ENCODE data around the gene ENGASE.
A peak's percentile ranks its signal among the peaks of the same experiment; 100 is the strongest.

ENGASE gene

DNA sequence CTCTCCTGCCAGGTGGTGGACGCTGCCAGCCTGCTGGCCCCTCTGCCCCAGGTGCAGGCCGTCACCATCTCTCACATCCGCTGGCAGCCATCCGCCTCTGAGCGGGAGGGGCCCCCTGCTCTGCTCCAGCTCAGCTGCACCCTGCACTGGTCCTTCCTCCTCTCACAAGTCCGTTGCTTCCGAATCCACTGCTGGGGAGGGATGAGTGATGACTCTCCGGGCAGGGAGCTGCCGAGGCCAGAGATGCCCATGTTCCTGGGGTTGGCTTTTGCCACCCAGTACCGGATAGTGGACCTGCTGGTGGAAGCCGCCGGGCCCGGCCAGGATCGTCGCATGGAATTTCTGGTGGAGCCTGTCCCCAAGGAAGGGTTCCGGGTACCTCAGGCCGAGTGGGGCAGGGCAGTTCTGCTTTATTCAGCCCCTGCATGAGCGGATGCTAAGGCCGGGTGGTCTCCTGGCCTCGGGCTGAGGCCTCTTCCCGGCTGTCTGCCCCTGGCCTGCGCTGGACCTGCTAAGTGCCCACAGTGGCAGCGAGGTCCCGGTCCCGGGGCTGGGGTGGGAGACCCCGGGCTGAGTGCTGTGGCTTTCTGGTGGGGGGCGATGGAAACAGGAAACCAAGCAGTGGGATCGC is 11.4 kb downstream of the ENGASE start:
- in situ Hi-C loops (cut with HindIII; ENCODE audit: low pct_ligation_motif_present, low pct_unique_long_range_greater_than_20kb, low sequenced_read_pairs): no loop called here
- no peak for DNase-seq

DNA sequence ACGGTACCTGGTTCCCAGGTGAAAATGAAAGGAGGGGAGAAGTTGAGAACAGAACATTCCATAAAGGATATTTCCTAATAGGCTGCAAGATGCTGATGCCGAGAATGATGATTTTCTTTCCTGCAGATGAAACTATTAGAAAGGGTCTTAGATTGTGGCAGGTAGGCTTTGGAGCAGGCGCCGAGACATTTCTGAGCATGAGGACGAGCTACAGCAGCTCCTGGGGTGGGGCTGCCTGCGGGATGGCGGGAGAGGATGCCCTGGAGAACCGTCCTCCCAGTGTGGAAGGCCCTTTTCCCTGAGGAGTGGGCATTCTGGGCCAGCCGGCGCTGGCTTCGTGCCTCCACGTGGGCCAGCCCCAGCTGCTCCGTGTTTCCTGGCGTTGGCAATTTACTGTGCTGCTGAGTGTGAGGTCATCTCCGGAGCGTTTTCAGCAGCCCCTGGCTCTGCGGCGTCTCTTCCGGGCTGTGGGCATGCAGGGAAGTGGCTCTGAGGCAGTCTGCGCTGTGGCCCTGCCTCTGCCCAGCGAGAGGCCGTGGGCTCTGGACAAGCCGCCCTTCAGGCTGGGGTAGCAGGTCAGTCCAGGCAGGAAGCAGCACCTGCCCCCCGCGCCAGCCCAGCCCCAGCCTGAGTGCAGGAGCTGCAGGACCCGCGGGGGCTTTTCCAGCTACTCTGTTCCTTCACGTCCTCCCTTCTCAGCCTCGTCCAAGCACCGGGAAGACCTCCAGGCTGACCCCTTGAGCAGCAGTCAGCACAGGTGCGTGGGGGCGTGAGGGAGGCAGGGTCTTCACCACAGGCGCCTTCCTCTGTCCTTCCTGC is 12.2 kb downstream of the ENGASE start:
- in situ Hi-C loops (cut with HindIII; ENCODE audit: low pct_ligation_motif_present, low pct_unique_long_range_greater_than_20kb, low sequenced_read_pairs): no loop called here
- no peak for DNase-seq

DNA sequence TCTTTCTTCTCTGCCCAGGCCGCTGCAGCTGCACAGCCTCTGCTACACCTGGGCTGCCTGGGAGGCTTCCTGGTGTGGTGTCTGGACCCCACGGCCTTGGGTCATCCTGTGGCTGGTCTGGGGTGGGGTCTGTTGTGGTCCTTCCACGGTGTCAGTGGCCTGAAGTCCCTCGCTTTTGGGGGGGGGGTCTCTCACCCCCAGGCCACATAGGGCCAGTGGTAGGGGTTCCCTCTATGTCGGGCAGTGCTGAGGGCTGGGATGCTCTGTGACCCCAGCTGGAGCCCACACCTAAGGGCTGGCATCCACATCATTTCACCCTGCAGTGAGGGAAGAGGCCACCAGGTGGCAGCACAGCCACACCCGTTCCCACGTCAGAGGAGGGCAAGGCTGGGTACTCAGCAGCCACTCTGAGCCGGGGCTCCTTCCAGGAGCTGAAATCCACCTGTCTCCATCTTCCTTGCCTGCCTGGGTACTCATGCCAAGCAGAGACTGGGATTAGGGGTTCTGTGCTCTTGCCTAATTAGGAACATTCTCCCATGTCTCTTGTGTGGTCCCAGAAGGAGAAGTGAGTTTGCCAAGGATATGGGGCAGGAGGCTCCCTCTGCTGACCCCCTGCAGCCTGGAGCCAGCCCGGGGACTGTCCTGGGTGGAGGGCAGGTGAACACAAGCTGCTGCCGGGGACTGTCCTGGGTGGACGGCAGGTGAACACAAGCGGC is 13.0 kb downstream of the ENGASE start:
- peak; percentile 64 for DNase-seq
- in situ Hi-C loops (cut with HindIII; ENCODE audit: low pct_ligation_motif_present, low pct_unique_long_range_greater_than_20kb, low sequenced_read_pairs): no loop called here

DNA sequence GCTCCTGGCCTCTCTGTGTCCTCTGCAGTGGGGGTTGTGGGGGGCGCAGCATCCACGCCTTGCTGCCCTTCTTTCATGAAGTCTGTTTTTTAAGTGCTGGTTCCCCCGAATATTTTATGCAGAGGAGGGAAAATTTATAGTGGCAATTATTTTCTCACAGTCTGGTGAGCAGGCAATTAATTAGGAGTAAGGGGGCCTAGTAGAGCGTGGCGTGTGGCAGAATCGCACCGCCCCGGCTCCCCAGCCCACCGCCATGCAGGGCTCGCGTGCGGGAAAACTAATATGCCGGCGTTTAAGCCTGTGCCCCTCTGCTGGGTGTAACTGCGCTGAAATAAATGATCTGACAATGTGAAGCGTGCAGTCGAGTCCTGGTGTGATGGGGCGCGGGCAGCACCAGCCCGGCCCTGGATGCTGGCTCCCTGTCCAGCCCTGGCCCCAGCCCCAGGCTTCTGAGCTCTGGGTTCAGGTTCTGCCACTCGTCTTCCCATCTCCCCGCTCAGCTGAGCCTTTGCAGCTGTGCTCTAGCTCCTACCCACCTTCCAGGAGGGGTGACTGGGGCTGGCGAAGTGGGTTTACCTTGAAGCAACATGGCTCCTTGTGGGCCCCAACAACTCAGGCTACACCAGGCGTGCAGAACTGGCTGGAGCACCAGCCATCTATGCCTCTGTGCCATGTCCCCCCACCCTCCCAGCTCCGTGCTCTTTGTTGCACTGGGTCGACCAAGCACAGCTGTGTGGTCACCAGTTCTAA is 13.8 kb downstream of the ENGASE start:
- no peak for DNase-seq
- in situ Hi-C loops (cut with HindIII; ENCODE audit: low pct_ligation_motif_present, low pct_unique_long_range_greater_than_20kb, low sequenced_read_pairs): no loop called here

DNA sequence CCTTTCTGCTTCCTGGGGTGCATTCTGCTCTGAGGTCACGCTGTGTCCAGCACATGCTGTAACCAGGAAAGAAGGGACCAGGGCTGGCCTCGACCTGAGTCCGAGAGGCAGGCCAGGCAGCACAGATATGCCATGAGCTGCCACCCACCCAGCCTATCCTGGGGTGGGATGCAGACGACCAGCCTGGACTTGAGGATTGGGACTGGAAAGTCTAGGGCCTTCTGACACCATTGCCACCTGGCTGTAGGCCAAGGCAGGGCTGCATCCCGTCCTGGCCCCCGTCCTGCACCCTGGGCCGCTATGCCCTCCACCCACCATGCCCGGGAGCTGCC is 14.3 kb downstream of the ENGASE start:
- no peak for DNase-seq
- in situ Hi-C loops (cut with HindIII; ENCODE audit: low pct_ligation_motif_present, low pct_unique_long_range_greater_than_20kb, low sequenced_read_pairs): no loop called here

DNA sequence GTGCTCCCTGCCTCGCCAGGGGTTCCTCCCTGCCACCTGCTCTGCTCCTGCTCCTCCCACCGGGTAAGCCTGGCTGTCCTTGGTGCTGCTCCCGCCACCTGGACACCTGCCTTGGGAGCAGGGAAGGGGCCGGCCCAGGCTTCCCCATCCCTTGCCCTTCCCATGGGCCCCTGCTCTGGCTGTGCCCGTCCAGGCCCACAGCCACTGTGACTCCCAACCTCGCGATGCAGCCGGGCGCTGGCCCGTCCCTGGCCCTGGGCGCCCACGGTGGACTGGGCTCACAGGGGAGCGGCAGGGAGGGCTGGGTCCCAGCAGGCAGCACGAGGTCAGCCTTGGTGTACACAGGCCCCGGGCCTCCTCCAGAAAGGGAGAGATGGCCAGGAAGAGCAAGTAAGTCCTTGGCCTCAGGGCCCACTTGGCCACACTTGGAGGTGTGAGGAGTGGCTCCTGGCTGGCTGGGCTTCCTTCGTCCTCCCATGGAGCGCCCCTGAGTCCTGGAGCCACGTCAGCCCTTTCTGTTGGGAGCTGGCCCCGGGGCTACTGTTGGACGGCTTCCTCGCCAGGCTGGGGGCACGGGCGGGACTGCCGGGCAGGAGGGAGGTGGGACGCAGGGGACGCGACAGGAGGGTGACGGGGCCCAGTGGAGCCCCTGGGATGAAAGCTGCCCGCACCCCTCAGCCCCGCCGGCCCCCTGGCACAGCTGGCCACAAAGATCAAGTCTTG is 15.3 kb downstream of the ENGASE start:
- in situ Hi-C loops (cut with HindIII; ENCODE audit: low pct_ligation_motif_present, low pct_unique_long_range_greater_than_20kb, low sequenced_read_pairs): no loop called here

DNA sequence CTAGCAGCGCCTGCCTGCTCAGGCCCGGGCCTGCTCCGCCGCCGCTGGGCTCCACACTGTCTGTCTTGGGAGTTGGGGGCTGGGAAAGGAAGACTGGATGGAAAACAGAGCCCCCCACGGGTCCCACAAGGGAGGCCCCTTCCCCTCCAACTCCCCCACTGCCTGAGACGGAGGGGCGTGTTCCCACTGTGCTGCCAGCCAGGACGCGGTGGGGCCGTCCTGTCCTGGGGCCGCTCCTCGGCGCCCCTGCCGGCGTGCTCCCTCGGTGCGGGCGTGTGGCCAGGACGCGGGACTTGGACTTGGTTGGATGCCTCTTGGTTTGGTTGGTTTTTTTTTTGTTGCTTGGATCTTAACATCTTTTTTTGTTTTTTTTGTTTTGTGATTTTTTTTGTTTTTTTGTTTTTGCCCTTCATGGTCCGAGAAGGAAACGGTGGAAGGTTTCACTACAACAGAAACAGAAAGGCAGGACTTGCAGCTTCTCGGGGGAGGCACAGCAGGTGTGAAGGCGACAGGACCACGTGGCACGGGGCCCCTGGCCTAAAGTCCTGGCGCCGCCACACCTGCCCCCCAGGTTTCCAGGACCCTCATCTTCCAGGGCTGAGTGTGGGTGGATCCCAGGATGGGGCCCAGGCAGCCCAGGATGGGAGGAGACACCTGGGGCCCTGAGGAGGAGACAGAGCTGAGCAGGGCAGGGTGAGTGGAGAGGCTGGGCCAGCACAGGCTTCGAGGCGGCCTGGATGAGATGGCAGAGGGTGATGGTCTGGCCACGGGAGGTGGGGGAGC is 16.0 kb downstream of the ENGASE start:
- in situ Hi-C loops (cut with HindIII; ENCODE audit: low pct_ligation_motif_present, low pct_unique_long_range_greater_than_20kb, low sequenced_read_pairs): no loop called here
- peak; percentile 16 for DNase-seq

More for the DNA sequence above, 15.3 kb downstream of the ENGASE start:
- no peak for DNase-seq

DNA sequence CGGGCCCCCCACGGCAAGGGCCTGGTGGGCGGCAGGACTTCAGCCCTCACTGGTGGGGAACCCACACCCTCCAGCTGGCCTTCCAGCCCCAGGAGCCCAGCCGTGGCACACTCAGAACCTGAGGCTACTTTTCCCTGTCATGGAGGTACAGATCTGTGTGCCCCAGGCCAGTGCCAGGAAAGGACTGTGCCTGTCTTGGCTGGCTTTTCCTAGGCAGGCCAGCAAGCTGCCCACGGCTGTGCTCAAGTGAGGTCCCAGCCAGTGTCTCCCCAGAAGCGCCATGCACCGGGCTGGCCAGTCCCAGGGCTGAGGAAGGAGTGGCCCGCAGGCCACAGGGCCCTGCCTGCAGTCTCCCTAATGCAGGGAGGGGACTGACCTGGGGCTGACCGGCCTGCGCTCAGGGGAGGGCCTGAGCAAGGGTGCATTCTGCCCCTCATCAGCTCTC is 16.6 kb downstream of the ENGASE start:
- DNase-seq: no peak
- in situ Hi-C loops (cut with HindIII; ENCODE audit: low pct_ligation_motif_present, low pct_unique_long_range_greater_than_20kb, low sequenced_read_pairs): no loop called here

DNA sequence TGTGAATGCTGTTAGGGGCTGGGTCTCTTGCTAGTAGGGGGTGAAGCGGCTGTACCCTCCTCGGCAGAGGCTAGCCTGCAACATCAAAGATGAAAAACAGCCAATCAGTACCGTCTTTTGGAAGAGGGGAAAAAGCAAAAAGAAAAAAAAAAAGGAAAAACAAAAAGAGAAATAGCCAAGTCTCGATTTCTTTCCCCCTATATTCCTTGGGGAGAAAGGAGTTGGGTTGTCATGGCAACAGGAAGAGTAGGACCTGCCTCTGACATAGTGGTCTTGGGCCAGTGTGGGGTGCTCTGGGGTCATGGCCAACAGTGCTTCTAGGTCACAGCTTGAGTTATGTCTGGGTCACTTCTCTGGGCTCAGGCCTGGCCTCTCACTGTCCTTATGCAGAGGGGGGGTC is 17.9 kb downstream of the ENGASE start:
- DNase-seq: no peak
- in situ Hi-C loops (cut with HindIII; ENCODE audit: low pct_ligation_motif_present, low pct_unique_long_range_greater_than_20kb, low sequenced_read_pairs): no loop called here

DNA sequence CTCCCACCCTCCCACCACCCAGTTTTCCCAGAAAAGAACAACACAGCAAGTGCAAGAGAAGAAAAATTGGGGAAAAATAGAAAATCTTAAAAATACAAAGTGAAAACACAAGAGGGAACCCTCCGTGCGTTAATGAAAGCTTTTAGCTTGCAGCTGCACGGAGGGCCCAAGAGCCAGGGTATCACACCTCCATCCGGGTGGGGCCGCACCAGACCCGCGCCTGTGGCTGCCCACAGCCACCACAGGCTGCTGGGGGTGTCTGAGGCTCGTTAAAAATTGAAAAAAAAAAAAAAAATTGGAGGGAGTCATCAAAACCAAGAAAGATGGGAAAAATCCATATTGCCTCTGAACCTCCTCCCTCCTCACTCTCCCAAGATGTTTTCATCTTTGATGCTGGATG is 18.6 kb downstream of the ENGASE start:
- in situ Hi-C loops (cut with HindIII; ENCODE audit: low pct_ligation_motif_present, low pct_unique_long_range_greater_than_20kb, low sequenced_read_pairs): no loop called here

DNA sequence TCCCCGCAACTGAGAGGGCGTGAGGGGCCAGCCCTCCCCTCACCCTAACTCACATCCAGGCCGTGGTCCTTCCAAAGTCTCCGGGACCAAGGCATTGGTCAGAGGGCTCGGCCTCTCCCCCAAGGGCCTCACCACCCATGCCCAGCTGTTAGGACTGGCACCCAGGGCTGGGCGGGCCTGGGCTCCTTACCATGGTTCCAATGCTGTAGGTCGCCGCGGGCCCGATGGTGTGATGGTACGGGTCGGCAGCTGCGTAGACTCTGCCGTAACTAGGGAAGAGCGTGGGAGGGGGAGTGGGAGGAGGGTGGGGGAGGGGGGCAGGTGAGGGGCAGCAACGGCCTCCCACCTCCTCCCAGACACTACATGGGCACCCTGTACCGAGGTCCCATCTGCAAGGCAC is 19.6 kb downstream of the ENGASE start:
- no peak for DNase-seq
- in situ Hi-C loops (cut with HindIII; ENCODE audit: low pct_ligation_motif_present, low pct_unique_long_range_greater_than_20kb, low sequenced_read_pairs): no loop called here

More for the DNA sequence above, 18.6 kb downstream of the ENGASE start:
- no peak for DNase-seq

DNA sequence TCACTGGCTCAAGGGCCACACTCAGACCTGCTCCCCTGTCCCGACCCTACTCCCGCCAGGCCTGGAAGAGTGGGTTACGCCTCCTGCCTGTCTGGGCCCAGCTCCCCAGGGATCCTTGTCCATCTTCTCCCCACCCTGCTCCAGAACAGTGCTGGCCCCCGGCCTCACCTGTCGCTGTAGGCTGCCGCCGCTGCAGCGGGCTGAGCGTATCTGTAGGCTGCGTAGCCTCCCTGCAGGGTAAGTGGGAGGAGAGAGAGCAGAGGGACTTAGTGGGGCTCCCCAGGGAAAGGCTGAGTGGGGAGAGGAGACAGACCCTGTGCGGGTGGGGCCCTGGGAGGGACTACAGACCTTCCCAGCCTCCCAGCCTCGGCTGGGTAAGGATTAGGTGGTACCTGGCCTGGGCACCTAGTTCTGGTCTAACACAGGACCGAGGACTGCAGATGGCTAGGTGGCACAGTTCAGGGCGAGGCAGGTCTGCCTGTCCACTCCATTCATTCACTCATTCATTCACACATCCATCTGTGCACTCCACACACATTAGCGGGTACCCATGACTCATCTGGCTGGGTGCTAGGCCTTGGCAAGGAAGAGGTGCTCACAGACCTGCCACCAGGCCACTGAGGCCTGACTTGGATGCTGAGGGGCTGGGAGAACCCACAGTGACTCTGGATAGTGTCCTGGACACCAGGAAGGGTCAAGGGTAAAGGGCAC is 20.9 kb downstream of the ENGASE start:
- DNase-seq: peak; percentile 7
- in situ Hi-C loops (cut with HindIII; ENCODE audit: low pct_ligation_motif_present, low pct_unique_long_range_greater_than_20kb, low sequenced_read_pairs): no loop called here

DNA sequence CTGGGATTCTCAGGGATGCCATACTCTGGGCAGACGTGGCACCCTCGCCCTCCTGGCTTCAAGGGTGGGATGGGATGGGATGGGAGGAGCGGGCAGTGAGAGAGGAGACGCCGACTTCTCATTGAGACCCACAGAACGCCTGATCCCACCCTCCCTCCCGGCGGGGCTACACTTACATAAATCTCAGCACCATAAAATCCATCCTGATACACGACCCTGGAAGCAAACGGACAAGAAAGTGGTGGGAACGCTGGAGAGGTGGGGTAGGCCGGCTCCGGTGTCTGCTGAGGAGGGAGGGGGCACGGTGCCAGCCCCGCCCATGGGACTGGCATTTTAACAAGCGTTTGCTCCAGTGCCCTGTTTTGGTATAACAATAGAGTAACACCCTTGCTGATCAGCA is 21.9 kb downstream of the ENGASE start:
- in situ Hi-C loops (cut with HindIII; ENCODE audit: low pct_ligation_motif_present, low pct_unique_long_range_greater_than_20kb, low sequenced_read_pairs): no loop called here
- DNase-seq: no peak

DNA sequence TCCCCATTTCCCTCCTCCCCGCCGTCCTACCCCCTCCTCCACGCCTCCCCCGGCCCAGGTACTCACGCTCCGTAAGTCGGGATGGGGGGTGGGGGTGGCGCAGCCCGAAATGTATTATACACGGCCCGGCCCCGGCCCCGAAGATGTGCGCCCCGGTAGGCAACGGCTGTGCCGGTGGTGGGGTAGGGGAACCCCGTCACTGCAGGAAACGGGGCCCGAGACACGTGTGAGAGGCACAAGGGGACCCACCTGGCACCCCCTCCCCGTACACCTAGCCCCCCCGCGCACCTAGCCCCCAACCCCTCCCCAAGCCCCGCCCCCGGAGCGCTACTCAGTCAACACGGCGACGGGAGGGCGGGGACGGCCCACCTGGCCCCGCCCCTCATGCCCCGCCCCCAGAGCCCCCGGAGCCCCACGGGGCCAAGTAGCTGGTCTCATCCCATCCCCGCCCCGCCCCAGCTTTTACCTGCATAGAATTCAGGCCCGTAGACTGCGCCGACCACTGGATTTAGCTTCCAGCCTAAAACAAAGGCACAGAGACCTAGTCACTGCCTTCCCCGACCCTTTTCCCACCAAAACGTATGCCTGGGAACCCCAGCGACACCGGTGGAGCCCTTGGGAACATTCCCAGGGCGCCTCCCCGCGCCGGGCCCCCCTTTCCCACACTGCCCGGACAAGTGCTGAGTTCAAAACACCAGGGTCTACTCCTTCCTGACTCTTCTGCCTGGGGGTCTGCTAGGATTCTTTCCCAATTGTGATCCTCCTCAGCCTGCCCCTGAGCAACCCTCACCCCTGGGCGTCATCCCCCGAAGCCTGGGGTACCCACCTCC is 22.8 kb downstream of the ENGASE start:
- in situ Hi-C loops (cut with HindIII; ENCODE audit: low pct_ligation_motif_present, low pct_unique_long_range_greater_than_20kb, low sequenced_read_pairs): no loop called here
- no peak for DNase-seq

DNA sequence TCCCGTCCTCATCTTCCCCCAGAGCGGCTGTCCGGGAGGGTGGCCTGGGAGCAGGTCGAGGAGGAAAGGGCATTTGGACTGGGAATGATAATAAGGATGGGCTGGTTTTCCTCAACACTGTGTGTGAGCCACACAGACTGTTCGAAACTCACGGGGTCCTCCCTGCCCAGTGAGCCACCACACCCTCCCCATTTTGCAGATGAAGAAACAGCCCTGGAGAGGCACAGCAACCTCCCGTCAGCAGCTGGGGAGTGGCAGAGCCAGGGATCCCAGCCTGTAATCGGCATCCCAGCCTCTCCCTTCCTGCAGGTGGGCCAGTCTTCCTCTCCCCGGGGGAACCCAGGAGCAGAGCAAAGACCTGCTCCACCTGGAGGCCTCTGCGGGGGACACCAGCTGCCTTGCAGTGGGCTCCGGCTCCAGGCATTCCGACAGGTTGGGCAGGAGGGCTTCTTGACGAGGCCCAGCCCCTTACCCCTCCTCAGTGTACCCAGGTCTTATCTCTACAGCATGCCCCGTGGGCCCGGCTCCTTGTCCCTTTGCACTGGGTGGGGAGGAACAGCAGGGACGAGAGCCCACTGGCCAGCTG is 23.8 kb downstream of the ENGASE start:
- in situ Hi-C loops (cut with HindIII; ENCODE audit: low pct_ligation_motif_present, low pct_unique_long_range_greater_than_20kb, low sequenced_read_pairs): no loop called here
- DNase-seq: no peak

DNA sequence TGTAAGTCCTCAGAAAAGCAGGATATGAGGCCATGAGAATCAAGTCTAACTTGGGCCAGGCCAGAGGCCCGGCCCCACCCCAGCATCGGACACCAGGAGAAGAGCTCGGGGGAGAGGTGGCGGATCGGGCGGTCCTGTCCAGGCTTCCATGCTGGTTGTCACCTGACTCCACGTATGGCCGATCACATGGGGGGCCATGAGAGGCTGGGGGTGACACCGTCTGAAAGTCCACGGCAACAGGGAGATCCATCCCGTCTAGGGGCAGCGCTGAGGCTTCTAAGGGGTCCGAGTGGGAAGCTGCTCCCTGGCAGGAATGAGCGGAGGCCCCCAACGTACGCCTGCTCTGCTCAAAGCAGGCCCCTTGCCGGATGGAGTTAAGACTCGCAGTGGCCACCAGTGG is 25.8 kb downstream of the ENGASE start:
- in situ Hi-C loops (cut with HindIII; ENCODE audit: low pct_ligation_motif_present, low pct_unique_long_range_greater_than_20kb, low sequenced_read_pairs): no loop called here
- no peak for DNase-seq
